ENCODE measurements around the gene MLX. TPM values are rescaled to one million over a fixed set of nuclear protein-coding genes. Genes with fewer than 3 reads are reported as not detected.
A peak's percentile ranks its signal among the peaks of the same experiment; 100 is the strongest.
"Not testable (repeated sequence)": the region's sequence is repeated elsewhere in the genome, so short reads cannot be mapped to it uniquely, and the experiment has no call there.

MLX gene
- total RNA-seq, 1 donor from 2014 or later = 25.1 TPM

- DNase-seq = no peak
Measured at GRCh38 chr17:42579794-42580551, 13.1 kb downstream of the MLX start.

DNA sequence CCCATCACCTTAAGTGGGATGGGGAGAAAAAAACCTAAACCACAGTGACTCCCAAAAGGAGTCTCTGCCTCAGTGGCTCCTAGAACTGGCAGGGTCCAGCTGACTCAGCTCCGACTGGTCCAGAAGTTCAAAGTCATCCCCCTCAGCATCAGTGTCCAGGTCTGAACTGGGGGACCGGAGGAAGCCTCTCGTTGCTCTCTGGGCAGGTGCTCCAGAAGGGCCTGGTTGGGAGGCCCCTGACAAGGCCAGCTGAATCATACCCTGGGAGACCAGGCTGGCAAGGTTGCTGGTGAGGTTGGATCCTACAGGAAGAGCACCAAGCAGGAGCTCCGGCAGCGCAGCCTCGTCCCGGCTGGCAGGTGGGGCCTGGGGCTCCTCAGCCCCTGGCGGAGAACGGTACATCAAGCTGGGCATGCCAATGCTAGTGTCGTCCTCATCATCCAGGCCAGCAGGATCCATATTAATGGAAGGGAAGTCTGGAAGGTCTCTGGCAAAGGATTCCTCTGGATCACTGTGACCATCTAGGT is 14.9 kb downstream of the MLX start:
- DNase-seq = no peak

DNA sequence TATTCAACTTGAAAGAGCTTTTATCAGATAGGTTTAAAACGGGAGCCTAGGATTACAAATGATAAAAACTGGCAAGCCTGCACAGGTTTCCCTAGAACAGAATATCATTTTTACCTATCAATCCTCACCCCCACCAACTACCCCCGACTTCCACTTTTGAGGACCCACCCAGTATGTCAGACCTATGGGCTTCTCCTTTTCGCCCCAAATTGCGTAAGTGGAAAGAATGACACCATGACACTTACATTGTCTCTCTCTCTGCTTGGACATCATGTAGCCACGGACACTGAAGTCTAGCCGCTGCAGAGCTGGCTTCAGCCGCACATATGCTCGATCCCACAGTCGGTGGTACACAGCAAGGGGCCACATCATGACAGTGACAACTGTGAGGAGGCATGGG is 18.0 kb downstream of the MLX start:
- no peak for DNase-seq

GRCh38 chr17:42585353-42585752 is 18.5 kb downstream of the MLX start:
- no peak for DNase-seq

DNA sequence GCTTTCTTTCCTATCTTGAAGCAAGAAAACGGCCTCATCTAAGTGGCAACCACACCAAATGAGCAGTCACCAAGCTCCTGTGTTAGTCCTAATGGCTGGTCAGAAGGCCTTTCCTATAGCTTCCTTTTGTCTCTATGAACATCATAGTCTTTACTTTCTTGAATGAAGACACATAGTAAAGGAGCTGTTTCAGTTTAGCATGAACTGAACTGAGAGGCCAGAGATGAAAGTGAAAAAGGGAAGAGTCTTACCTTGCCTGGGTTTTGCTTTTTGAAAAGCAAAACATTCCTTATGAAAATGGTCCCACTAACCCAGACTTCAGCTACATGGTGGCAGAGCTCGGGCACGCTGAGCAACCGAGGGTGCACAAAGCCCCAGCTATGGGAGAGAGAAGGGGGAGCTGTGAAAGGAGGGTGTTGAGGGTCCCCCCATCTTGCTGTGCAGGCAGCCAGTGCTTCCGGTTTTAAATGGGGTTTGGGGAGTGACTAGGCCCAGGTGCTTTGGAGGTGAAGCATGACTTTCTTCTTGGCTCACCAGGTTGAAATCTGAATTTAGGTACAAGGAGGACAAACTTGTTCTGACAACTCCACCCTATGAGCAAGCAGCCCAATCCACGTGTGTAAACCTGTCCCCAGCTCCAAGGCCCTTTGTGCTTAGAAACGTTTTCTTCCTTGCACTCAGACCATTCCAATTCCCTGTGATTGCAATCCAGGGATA is 19.8 kb downstream of the MLX start:
- DNase-seq = no peak

DNA sequence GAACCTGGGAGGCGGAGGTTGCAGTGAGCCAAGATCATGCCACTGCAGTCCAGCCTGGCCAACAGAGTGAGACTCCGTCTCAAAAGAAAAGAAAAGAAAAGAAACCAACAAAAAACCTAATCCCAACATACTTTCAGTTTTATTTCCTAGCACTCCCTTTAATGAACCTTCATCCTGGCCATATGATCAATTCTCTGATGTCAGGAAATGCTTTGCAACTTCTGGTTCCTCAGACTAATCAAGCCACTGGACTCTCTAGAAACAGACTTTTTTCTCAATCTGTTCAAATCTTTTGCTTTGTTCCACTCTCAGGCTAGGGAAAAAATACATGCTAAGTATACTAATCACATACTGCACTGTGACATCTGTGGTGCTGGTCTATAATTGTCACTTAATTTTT is 24.0 kb downstream of the MLX start:
- no peak for DNase-seq

- no peak for DNase-seq
Measured at GRCh38 chr17:42591411-42591810, 24.5 kb downstream of the MLX start.

DNA sequence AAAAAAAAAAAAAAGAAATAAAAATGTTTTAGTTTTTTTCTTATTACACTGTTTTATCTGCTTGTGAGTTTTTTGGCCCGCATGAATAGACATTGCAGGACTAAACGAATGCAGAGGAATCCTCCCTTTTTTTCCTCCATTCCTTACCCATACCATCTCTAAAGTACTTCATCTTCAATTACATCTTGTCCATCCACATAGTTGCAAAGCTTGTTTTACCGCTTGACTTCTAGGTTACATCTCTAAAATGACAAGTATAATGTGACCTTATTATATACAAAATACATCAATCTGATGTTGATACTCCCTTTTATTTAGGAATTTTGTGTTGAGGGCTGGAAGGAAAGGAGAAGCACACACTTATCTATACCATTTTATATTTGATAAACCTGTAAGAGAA is 29.5 kb downstream of the MLX start:
- DNase-seq = no peak

- DNase-seq = no peak
Measured at GRCh38 chr17:42598905-42599304, 32.0 kb downstream of the MLX start.

DNA sequence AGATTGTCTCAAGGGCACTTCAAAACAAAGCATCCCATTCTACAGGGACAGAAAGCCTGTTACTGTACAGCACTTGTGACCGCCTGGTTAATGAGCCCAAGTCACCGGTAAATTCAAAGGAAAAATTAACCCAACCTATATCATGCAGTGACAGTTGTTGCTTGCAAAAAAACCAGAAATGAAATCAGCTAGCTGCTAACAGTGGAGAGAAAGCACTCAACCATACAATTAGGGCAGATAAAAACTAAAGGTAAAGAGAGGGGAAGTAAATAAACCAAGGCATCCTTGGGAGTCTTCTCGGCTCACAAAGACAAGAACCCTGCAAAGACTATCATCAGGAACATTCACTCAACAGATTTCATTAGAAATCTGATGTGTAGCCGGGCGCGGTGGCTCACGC is 36.4 kb downstream of the MLX start:
- no peak for DNase-seq

DNA sequence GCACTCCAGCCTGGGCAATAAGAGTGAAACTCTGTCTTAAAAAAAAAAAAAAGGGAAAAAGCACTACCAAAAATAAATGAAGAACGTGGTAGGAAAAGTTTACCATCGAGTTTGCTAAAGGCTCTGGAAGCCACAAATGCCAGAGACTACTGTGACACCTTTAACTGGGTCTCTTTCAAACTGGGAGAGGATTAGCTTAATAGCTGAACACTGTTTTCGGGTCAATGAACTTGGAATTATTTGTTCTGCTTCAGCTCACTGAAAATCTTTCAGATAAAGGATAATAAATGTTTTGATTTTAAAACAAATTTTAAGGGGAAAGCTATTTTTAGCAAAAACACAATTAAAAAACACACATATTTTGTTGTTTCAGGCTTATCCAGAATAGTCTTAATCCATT is 40.9 kb downstream of the MLX start:
- DNase-seq = no peak

DNA sequence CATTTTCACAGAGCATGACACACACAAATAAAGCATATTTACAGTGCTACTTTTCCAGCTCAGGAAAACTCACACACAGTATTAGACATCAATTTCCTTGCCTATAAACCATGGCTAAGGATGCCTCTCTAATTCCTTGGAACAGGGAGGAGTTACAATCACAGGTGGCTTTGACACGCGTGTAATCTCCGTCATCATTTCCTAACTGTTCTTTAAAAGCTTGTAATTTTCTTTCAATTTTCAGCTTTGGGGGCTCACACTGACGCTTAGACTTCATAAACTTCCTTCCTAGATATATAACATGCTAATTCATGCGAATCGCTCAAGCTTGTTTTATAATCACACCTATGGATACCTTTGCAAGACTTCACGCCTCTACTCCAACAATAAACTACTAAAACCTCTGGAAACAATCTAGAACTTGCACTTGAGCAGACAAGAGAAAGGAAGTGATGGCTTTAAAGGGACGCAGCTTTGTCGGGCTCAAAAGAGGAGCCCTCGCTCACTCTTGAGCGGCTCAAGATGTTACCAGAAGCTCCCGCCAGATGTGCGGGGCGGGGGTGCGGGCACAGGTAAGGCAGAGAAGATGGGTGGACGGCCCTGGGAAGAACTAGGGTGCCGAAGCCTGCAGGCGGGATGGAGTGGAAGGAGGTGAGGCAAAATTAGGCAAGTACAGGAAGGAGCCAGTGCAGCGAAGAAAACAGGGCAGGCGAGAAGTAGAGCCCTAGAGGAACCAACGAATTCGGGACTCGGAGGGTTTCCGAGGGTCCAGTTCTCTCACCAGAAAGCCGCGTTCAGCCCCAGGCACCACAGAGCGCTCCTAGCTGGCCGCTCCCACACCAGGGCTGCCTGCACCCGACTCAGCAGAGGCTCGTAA is 41.6 kb downstream of the MLX start:
- DNase-seq = no peak

- peak; percentile 97 for DNase-seq
Measured at GRCh38 chr17:42609182-42609813, 42.4 kb downstream of the MLX start, which contains the start of the genes RETREG3 and TUBG1. RETREG3 (minus strand) TSS chr17:42609374; CDS start chr17:42609324, 50 bp downstream. TUBG1 (plus strand) TSS chr17:42609683; CDS start chr17:42609738, 55 bp downstream.

- not testable (repeated sequence) for DNase-seq
Measured at GRCh38 chr17:42609814-42610801, 43.2 kb downstream of the MLX start.

DNA sequence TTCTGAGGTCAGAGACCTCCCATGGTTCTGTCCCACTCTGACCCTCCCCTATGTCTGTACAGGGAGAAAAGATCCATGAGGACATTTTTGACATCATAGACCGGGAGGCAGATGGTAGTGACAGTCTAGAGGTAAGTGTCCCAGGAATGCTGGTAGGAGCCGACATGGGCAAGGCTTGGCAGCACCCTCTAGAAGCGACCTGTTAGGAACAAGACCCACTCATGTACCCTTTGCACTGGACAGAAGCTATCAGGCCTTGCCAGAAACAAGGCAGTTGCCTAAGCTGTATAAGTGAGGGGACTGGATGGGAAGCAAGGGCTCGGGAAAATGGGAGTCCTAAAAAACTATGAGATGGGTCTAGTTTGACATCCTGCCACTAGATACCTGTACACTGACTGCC is 45.1 kb downstream of the MLX start:
- no peak for DNase-seq

- no peak for DNase-seq
Measured at GRCh38 chr17:42613699-42614295, 46.9 kb downstream of the MLX start.

GRCh38 chr17:42617956-42618431 is 51.1 kb downstream of the MLX start:
- no peak for DNase-seq

GRCh38 chr17:42618442-42619150 is 51.7 kb downstream of the MLX start:
- no peak for DNase-seq

- not testable (repeated sequence) for DNase-seq
Measured at GRCh38 chr17:42621987-42622386, 55.1 kb downstream of the MLX start.

Data from occipital lobe (tissue), 2 donors.